GM18861 (cell line): Measurements from ENCODE around the gene AGAP5.

Source experiments
- ATAC-seq: cut with Tn5 transposase; IDR thresholded peaks from one replicate; pipeline ENCODE4 v1.9.1; 2021; ENCODE audit not compliant: unreplicated experiment

Gene AGAP5

GRCh38 chr10:73629165-73629564 is 68.7 kb downstream of the AGAP5 start:
- ATAC-seq = no peak

DNA sequence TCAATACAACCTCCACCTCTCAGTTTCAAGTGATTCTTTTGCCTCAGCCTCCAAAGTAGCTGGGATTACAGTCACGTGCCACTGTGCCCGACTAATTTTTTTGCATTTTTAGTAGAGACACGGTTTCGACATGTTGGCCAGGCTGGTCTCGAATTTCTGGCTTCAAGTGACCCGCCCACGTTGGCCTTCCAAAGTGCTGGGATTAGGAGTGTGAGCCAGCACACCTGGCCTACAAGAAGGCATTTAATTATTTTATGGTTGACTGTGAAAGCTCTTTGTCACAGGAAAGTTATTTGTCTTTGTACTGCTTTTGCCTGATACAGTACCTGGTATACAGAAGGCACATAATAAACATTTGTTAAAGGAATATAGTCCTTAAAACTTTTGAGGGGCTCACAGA is 69.5 kb downstream of the AGAP5 start:
- no peak for ATAC-seq

DNA sequence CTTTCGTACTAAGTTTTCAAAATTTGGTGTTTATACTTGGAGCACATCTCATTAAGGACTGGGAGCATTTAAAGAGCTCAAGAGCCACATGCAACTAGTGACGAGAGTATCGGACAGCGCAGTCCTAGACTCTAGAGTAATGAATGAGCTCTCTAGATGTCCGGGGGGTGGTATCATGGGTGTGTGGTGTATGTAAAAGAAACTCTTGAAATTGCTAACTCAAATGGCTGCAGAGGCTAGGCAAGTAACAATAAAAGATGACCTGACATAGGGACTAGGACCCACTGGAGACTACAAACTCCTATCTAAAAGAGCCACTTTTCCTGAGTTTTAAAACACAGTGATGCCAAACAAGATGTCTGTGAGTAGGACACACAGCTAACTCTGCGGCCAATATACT is 70.6 kb downstream of the AGAP5 start:
- no peak for ATAC-seq

DNA sequence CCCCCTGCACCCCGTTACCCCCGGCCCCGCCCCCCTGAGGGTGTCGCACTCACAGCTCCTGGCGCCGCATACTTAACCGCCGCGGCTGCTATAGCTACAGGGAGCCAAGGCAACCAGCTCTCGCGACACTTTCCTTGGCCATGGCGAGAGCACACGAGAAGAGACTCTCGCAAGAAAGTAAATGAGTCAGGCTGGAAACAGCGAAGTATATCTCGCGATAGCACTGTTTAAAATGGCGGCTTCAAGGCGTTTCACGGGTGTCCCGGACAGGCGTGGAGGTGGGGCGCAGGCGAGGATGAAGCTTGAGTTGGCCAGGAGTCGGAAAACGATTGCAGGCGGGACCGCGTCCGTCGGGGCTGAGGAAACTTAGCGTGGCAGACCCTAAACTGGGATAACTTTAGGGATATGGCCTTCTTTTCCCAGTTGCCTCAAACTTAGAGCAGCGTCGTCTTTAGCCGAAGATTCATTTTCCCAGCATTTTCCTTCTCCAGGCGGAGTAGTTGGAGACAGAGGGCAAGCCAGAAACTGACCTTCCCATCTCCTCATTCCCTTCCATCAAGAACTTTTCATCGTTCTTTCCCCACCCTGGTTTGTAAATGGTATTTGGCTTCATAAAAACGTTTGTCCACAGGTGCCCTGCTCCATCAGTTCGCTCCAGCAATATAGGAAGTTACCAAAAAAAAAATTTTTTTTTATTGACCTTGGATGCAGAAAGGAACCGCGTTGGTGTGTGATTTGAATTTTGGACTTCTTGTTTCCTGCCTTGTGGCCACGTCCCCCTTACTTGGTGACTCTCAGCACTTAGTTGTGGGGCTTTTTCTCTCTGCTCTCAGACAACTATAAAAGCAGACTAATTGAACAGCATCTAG is 71.8 kb downstream of the AGAP5 start:
- peak; percentile 96 for ATAC-seq

GRCh38 chr10:73625004-73625883 is 72.7 kb downstream of the AGAP5 start:
- ATAC-seq = no peak
